CD8-positive, alpha-beta memory T cell (primary cell): Measurements from ENCODE around the gene MVB12B. TPM values are rescaled to one million over a fixed set of nuclear protein-coding genes. Genes with fewer than 3 reads are reported as not detected.
A peak's percentile ranks its signal among the peaks of the same experiment; 100 is the strongest.
"Not testable (repeated sequence)": the region's sequence is repeated elsewhere in the genome, so short reads cannot be mapped to it uniquely, and the experiment has no call there.

Experiments
- CTCF ChIA-PET: fragments of 350-600 bp; sonication (Branson Sonifier 250); formaldehyde crosslinking; loops from one replicate; lab custom pipeline; 2021; ENCODE audit warnings: antibody characterized with exemption; lab: Charles Lee
- POLR2A ChIA-PET: fragments of 350-600 bp; sonication (Branson Sonifier 250); formaldehyde crosslinking; loops from one replicate; lab custom pipeline; 2021; ENCODE audit warnings: antibody characterized with exemption; lab: Charles Lee
- DNase-seq, 5 donors: peaks; one replicate each; pipeline versions ENCODE4 v3.0.0 to v3.0.0-alpha.2; 2020 to 2022; ENCODE audit warnings: mixed read lengths in 1 of 5
- H3K27ac ChIP-seq: one replicate; pipeline ENCODE4 v1.7.0; 2013; ENCODE audit warnings: low read depth, mild to moderate bottlenecking, low read length, moderate library complexity
- H3K27me3 ChIP-seq: 2 replicates; pipeline ENCODE4 v1.7.0; 2013; ENCODE audit warnings: low read length, mild to moderate bottlenecking; ENCODE audit not compliant: insufficient read depth, poor library complexity, severe bottlenecking
- H3K36me3 ChIP-seq: 2 replicates; pipeline ENCODE4 v1.7.0; 2013; ENCODE audit warnings: mild to moderate bottlenecking, low read length, moderate library complexity; ENCODE audit not compliant: insufficient read depth
- H3K4me1 ChIP-seq: 2 replicates; pipeline ENCODE4 v1.7.0; 2013; ENCODE audit warnings: mild to moderate bottlenecking, low read length, moderate library complexity; ENCODE audit not compliant: insufficient read depth
- H3K4me3 ChIP-seq: 2 replicates; pipeline ENCODE4 v1.7.0; 2013; ENCODE audit warnings: mild to moderate bottlenecking, low read length
- H3K9me3 ChIP-seq: 2 replicates; pipeline ENCODE4 v1.7.0; 2013; ENCODE audit warnings: mild to moderate bottlenecking, low read length
- H3K27ac Mint-ChIP-seq, 8 donors: one replicate each; pipeline ENCODE4 v1.8.0; 2020 to 2021; ENCODE audit warnings: mixed read lengths in 8 of 8, mild to moderate bottlenecking in 6 of 8, inconsistent platforms in 3 of 8, moderate library complexity in 3 of 8
- H3K27me3 Mint-ChIP-seq, 2 donors: one replicate each; pipeline ENCODE4 v1.8.0; 2020 to 2021; ENCODE audit warnings: mixed read lengths in 2 of 2, mild to moderate bottlenecking in 1 of 2, moderate library complexity in 1 of 2
- H3K36me3 Mint-ChIP-seq, 3 donors: one replicate each; pipeline ENCODE4 v1.8.0; 2020 to 2021; ENCODE audit warnings: mixed read lengths in 3 of 3, inconsistent platforms in 1 of 3, mild to moderate bottlenecking in 1 of 3
- H3K4me1 Mint-ChIP-seq, 3 donors: one replicate each; pipeline ENCODE4 v1.8.0; 2020 to 2021; ENCODE audit warnings: mixed read lengths in 3 of 3, inconsistent platforms in 1 of 3, mild to moderate bottlenecking in 1 of 3
- H3K4me3 Mint-ChIP-seq, 7 donors: one replicate each; pipeline ENCODE4 v1.8.0; 2020 to 2021; ENCODE audit warnings: mixed read lengths in 7 of 7, mild to moderate bottlenecking in 6 of 7, moderate library complexity in 4 of 7, inconsistent platforms in 2 of 7
- H3K9me3 Mint-ChIP-seq, 5 donors: one replicate each; pipeline ENCODE4 v1.8.0; 2020 to 2022; ENCODE audit warnings: mixed read lengths in 5 of 5, mild to moderate bottlenecking in 3 of 5, moderate library complexity in 2 of 5, inconsistent platforms in 1 of 5
- polyA plus RNA-seq: library from polyadenylated mRNA; unstranded; fragments of 300-500 nt; fragmentation: Illumina TruSeq; gene quantifications from one replicate; pipeline ENCODE4 v1.2.3, GENCODE V29; 2021
- total RNA-seq, 2 experiments: library from RNA; stranded (reverse); gene quantifications; one replicate each; pipeline ENCODE4 v1.2.3, GENCODE V29; 2021

Gene MVB12B
- 10 to 100 TPM; 11.0 to 13.1 TPM for total RNA-seq
- 12.7 TPM for polyA plus RNA-seq

- Mint-ChIP-seq H3K4me1 (peaks cover 43 to 52% (median 47%) of the 10 kb centered on the region in 3 donors), H3K9me3 (peaks cover 0 to 4% (median 0%) of the 10 kb centered on the region in 5 donors), H3K4me3 (peak within 1 kb of the TSS; percentile 86 to 97 (median 90)), H3K36me3 (peaks cover 0 to 12% (median 0%) of the 10 kb centered on the region in 3 donors), H3K27me3 (no peaks in the 10 kb centered on the region), H3K27ac (peak within 1 kb of the TSS; percentile 93 to 99 (median 96))
- ChIA-PET POLR2A (interaction anchor here (0.8 to 2.2 kb wide), 3 partner anchors 66 to 72 kb away, joined by 3 to 9 read pairs (median 3); no protein-coding TSS in a partner anchor), CTCF (interaction anchor here (0.6 to 5.0 kb wide), 9 partner anchors 9 to 164 kb away, joined by 3 to 23 read pairs (median 6); no protein-coding TSS in a partner anchor)
- Histone ChIP-seq H3K4me3 (peak within 1 kb of the TSS; percentile 74), H3K4me1 (peaks cover 45% of the 10 kb centered on the region), H3K36me3 (no peaks in the 10 kb centered on the region), H3K27ac (peak within 1 kb of the TSS; percentile 58), H3K27me3 (no peaks in the 10 kb centered on the region), H3K9me3 (no peaks in the 10 kb centered on the region)
- peak; percentile 46 to 75 (median 64) for DNase-seq
Observed at GRCh38 chr9:126326228-126327005, at the start of gene MVB12B. MVB12B (plus strand) TSS chr9:126326829; CDS start chr9:126326930, 101 bp downstream.

- H3K27me3 ChIP-seq = no peaks in the 10 kb centered on the region
Observed at GRCh38 chr9:126283799-126284465, 42.7 kb upstream of the MVB12B start.

GRCh38 chr9:126285652-126286051, 41.0 kb upstream of the MVB12B start:
- H3K36me3 ChIP-seq, H3K27me3 Mint-ChIP-seq, POLR2A ChIA-PET, H3K4me1 Mint-ChIP-seq, DNase-seq, H3K36me3 Mint-ChIP-seq, H3K4me3 ChIP-seq, H3K9me3 Mint-ChIP-seq, H3K4me1 ChIP-seq, H3K27me3 ChIP-seq, CTCF ChIA-PET, H3K9me3 ChIP-seq, H3K4me3 Mint-ChIP-seq, H3K27ac ChIP-seq: not testable (repeated sequence)
- H3K27ac Mint-ChIP-seq = peak overlapping the region in 1 of 8 donors; percentile 4

More at GRCh38 chr9:126283799-126284465, 42.7 kb upstream of the MVB12B start:
- no peaks in the 10 kb centered on the region for H3K9me3 ChIP-seq
- no peaks in the 10 kb centered on the region for H3K36me3 ChIP-seq
- Mint-ChIP-seq H3K9me3 (peaks cover 0 to 8% (median 0%) of the 10 kb centered on the region in 5 donors), H3K27ac (no peak overlapping the region), H3K4me1 (no peaks in the 10 kb centered on the region), H3K36me3 (no peaks in the 10 kb centered on the region), H3K27me3 (peaks cover 4 to 14% of the 10 kb centered on the region in 2 donors), H3K4me3 (no peak overlapping the region)
- no peak for DNase-seq
- H3K4me1 ChIP-seq = no peaks in the 10 kb centered on the region
- ChIA-PET POLR2A (no interaction called here), CTCF (interaction anchor here (1.4 kb wide), 1 partner anchor 216 kb away, joined by 3 read pairs; no protein-coding TSS in a partner anchor)
- no peak overlapping the region for H3K4me3 ChIP-seq
- no peak overlapping the region for H3K27ac ChIP-seq

GRCh38 chr9:126287166-126287866, 39.3 kb upstream of the MVB12B start:
- H3K9me3 ChIP-seq = no peaks in the 10 kb centered on the region
- H3K4me1 ChIP-seq = no peaks in the 10 kb centered on the region
- DNase-seq = no peak
- POLR2A ChIA-PET = no interaction called here
- H3K36me3 ChIP-seq = no peaks in the 10 kb centered on the region
- Mint-ChIP-seq H3K9me3 (no peaks in the 10 kb centered on the region), H3K36me3 (peaks cover 0 to 1% (median 0%) of the 10 kb centered on the region in 3 donors), H3K4me1 (no peaks in the 10 kb centered on the region), H3K4me3 (no peak overlapping the region), H3K27ac (no peak overlapping the region), H3K27me3 (peaks cover 1 to 6% of the 10 kb centered on the region in 2 donors)
- no peaks in the 10 kb centered on the region for H3K27me3 ChIP-seq
- no peak overlapping the region for H3K4me3 ChIP-seq
- CTCF ChIA-PET = no interaction called here
- H3K27ac ChIP-seq = no peak overlapping the region

GRCh38 chr9:126290871-126291270, 35.8 kb upstream of the MVB12B start:
- POLR2A ChIA-PET = no interaction called here

GRCh38 chr9:126291925-126292324, 34.7 kb upstream of the MVB12B start:
- no peak overlapping the region for H3K27ac ChIP-seq
- H3K4me3 Mint-ChIP-seq = no peak overlapping the region
- H3K9me3 ChIP-seq = no peaks in the 10 kb centered on the region
- no peaks in the 10 kb centered on the region for H3K4me1 ChIP-seq
- CTCF ChIA-PET = no interaction called here
- DNase-seq = no peak
- H3K36me3 ChIP-seq = no peaks in the 10 kb centered on the region
- no peaks in the 10 kb centered on the region for H3K9me3 Mint-ChIP-seq
- peaks cover 10 to 12% of the 10 kb centered on the region in 2 donors for H3K27me3 Mint-ChIP-seq
- H3K4me3 ChIP-seq = no peak overlapping the region
- H3K27ac Mint-ChIP-seq = no peak overlapping the region
- H3K4me1 Mint-ChIP-seq = no peaks in the 10 kb centered on the region
- H3K36me3 Mint-ChIP-seq = peaks cover 0 to 2% (median 0%) of the 10 kb centered on the region in 3 donors
- no peaks in the 10 kb centered on the region for H3K27me3 ChIP-seq
- POLR2A ChIA-PET = no interaction called here

More at GRCh38 chr9:126290871-126291270, 35.8 kb upstream of the MVB12B start:
- DNase-seq = no peak
- no peak overlapping the region for H3K27ac Mint-ChIP-seq
- H3K36me3 ChIP-seq = no peaks in the 10 kb centered on the region
- H3K4me3 ChIP-seq = no peak overlapping the region
- H3K4me3 Mint-ChIP-seq = no peak overlapping the region
- peaks cover 8 to 10% of the 10 kb centered on the region in 2 donors for H3K27me3 Mint-ChIP-seq
- H3K9me3 ChIP-seq = no peaks in the 10 kb centered on the region
- H3K36me3 Mint-ChIP-seq = peaks cover 0 to 2% (median 0%) of the 10 kb centered on the region in 3 donors
- H3K9me3 Mint-ChIP-seq = no peaks in the 10 kb centered on the region
- CTCF ChIA-PET = interaction anchor here (1.0 kb wide), 1 partner anchor 201 kb away, joined by 4 read pairs; no protein-coding TSS in a partner anchor
- H3K27ac ChIP-seq = no peak overlapping the region
- no peaks in the 10 kb centered on the region for H3K4me1 Mint-ChIP-seq
- H3K4me1 ChIP-seq = no peaks in the 10 kb centered on the region
- no peaks in the 10 kb centered on the region for H3K27me3 ChIP-seq

- Mint-ChIP-seq H3K27me3 (peaks cover 12% of the 10 kb centered on the region in 2 donors), H3K4me1 (no peaks in the 10 kb centered on the region), H3K4me3 (no peak overlapping the region), H3K36me3 (peaks cover 0 to 2% (median 0%) of the 10 kb centered on the region in 3 donors), H3K9me3 (no peaks in the 10 kb centered on the region), H3K27ac (peak overlapping the region in 2 of 8 donors; percentile 38 to 51)
- Histone ChIP-seq H3K4me1 (no peaks in the 10 kb centered on the region), H3K4me3 (no peak overlapping the region), H3K27ac (no peak overlapping the region), H3K27me3 (no peaks in the 10 kb centered on the region), H3K9me3 (no peaks in the 10 kb centered on the region), H3K36me3 (no peaks in the 10 kb centered on the region)
- POLR2A ChIA-PET = no interaction called here
- CTCF ChIA-PET = interaction anchor here (0.9 to 1.7 kb wide), 3 partner anchors 23 to 206 kb away, joined by 3 to 4 read pairs (median 4); no protein-coding TSS in a partner anchor
- no peak for DNase-seq
Observed at GRCh38 chr9:126292736-126293521, 33.7 kb upstream of the MVB12B start.
